Esophagus squamous epithelium (tissue), 5 donors: ENCODE results near the gene FZD2. TPM values are rescaled to one million over a fixed set of nuclear protein-coding genes. Genes with fewer than 3 reads are reported as not detected.

ENCODE experiments used
- DNase-seq: peaks from one replicate; lab custom pipeline; 2025; lab: John Stamatoyannopoulos, UW
- H3K27ac ChIP-seq, 4 donors: fragments of 200-600 bp; sonication (generic); one replicate each; pipeline ENCODE4 v1.5.1; 2016 to 2019; ENCODE audit warnings: mild to moderate bottlenecking in 1 of 4
- H3K27me3 ChIP-seq, 4 donors: fragments of 200-600 bp; sonication (generic); 1 replicate in 3 of 4; 2 replicates in 1 of 4; pipeline versions ENCODE4 v1.5.1 to v1.6.0; 2017 to 2021; ENCODE audit warnings: antibody characterized with exemption in 1 of 4
- H3K36me3 ChIP-seq, 3 donors: fragments of 200-600 bp; sonication (generic); one replicate each; pipeline ENCODE4 v1.5.1; 2016 to 2019
- H3K4me1 ChIP-seq, 3 donors: fragments of 200-600 bp; sonication (generic); one replicate each; pipeline ENCODE4 v1.5.1; 2017 to 2019
- H3K4me3 ChIP-seq, 4 donors: fragments of 200-600 bp; sonication (generic); 1 replicate in 3 of 4; 2 replicates in 1 of 4; pipeline ENCODE4 v1.5.1; 2016 to 2019; ENCODE audit warnings: mild to moderate bottlenecking in 2 of 4, moderate library complexity in 1 of 4
- H3K9me3 ChIP-seq, 3 donors: fragments of 200-600 bp; sonication (generic); one replicate each; pipeline ENCODE4 v1.5.1; 2016 to 2019
- POLR2A ChIP-seq, 4 donors: fragments of 450-650 bp; IDR thresholded peaks; one replicate each; pipeline ENCODE4 v1.6.1; 2017; ENCODE audit warnings: antibody characterized with exemption in 4 of 4, mild to moderate bottlenecking in 4 of 4, moderate library complexity in 3 of 4
- WGBS, 2 donors: methylation state at CpG; one replicate each; pipeline ENCODE4 v1.1.5; 2018; 5-methylcytosine and 5-hydroxymethylcytosine counted together
- intact Hi-C: fragments of 100-400 bp; cut with DNase I; formaldehyde crosslinking; loops from one replicate; pipeline ENCODE4 v1.15.0; 2022
- total RNA-seq, 4 donors: library from RNA; depleted of rRNA; stranded (reverse); fragments of >200 nt; gene quantifications; one replicate each; pipeline ENCODE4 v1.1.0, GENCODE V29; 2016
- TF ChIP-seq, protein P1 (sequence below), 6 experiments: fragments of 450-650 bp in 4 of 6; fragments of 200-600 bp in 2 of 6; sonication (generic) in 2 of 6; IDR thresholded peaks; one replicate each; pipeline ENCODE4 v1.5.1; 2016 to 2019; ENCODE audit warnings: antibody characterized with exemption in 6 of 6, mild to moderate bottlenecking in 4 of 6, moderate library complexity in 4 of 6
- donor health status: DM: yes; HTN: yes; CAD: no.

The FZD2 gene
- total RNA-seq, 4 donors from 2014 or later, result 0.26 to 1.5 (median 1.3) TPM; not detected in 1

- Histone ChIP-seq H3K27ac (no peak overlapping the region), H3K4me3 (no peak overlapping the region), H3K27me3 (peaks cover 0 to 28% (median 0%) of the 10 kb centered on the region in 4 donors), H3K9me3 (no peaks in the 10 kb centered on the region), H3K36me3 (no peaks in the 10 kb centered on the region), H3K4me1 (peaks cover 0 to 10% (median 0%) of the 10 kb centered on the region in 3 donors)
- DNase-seq, result no peak
- intact Hi-C loops, result no loop called here
- no peak for TF ChIP-seq POLR2A (IDR thresholded peaks at IDR 0.05)
- TF ChIP-seq, protein P1, sequence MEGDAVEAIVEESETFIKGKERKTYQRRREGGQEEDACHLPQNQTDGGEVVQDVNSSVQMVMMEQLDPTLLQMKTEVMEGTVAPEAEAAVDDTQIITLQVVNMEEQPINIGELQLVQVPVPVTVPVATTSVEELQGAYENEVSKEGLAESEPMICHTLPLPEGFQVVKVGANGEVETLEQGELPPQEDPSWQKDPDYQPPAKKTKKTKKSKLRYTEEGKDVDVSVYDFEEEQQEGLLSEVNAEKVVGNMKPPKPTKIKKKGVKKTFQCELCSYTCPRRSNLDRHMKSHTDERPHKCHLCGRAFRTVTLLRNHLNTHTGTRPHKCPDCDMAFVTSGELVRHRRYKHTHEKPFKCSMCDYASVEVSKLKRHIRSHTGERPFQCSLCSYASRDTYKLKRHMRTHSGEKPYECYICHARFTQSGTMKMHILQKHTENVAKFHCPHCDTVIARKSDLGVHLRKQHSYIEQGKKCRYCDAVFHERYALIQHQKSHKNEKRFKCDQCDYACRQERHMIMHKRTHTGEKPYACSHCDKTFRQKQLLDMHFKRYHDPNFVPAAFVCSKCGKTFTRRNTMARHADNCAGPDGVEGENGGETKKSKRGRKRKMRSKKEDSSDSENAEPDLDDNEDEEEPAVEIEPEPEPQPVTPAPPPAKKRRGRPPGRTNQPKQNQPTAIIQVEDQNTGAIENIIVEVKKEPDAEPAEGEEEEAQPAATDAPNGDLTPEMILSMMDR (IDR thresholded peaks at IDR 0.05), result no peak
- 60 to 65% methylated on average over 4 of the region's 4 CpGs for WGBS, 2 donors
Measured at GRCh38 chr17:44591206-44591605, 33.9 kb downstream of the FZD2 start.

DNA sequence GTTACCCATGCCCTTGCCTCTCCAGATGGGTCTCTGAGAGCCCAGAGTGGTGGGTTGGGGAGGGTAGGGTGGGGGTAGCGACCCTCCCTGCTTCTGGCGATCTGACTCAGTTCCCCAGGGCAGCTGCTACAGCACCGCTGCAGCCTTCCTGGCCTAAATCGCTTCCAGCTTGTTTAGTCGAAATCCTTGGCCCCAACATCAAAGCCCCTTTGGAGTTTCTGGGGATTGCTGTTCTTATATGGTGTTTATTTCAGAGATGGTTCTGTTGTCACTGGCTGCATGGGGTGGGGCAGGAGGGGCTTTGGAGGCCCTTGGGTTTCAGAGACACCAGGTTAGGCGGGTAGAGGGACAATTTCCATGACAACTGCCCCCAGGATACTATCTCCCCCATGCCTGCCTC is 35.9 kb downstream of the FZD2 start:
- no peak overlapping the region for H3K27ac ChIP-seq
- no peaks in the 10 kb centered on the region for H3K36me3 ChIP-seq
- TF ChIP-seq, protein P1 (IDR thresholded peaks at IDR 0.05), result no peak
- no peak for TF ChIP-seq POLR2A (IDR thresholded peaks at IDR 0.05)
- H3K27me3 ChIP-seq, result peaks cover 0 to 30% (median 0%) of the 10 kb centered on the region in 4 donors
- no peaks in the 10 kb centered on the region for H3K9me3 ChIP-seq
- DNase-seq, result no peak
- WGBS, 2 donors, result 20 to 45% methylated on average over 1 to 4 of the region's 6 CpGs
- H3K4me1 ChIP-seq, result no peaks in the 10 kb centered on the region
- intact Hi-C loops, result no loop called here
- H3K4me3 ChIP-seq, result no peak overlapping the region

GRCh38 chr17:44595216-44595775 is 38.0 kb downstream of the FZD2 start:
- DNase-seq, result no peak
- H3K36me3 ChIP-seq, result no peaks in the 10 kb centered on the region
- H3K9me3 ChIP-seq, result no peaks in the 10 kb centered on the region
- no peak overlapping the region for H3K4me3 ChIP-seq
- peaks cover 0 to 4% (median 0%) of the 10 kb centered on the region in 3 donors for H3K4me1 ChIP-seq
- intact Hi-C loops, result no loop called here
- H3K27me3 ChIP-seq, result peaks cover 0 to 30% (median 0%) of the 10 kb centered on the region in 4 donors
- no peak for TF ChIP-seq POLR2A (IDR thresholded peaks at IDR 0.05)
- no peak overlapping the region for H3K27ac ChIP-seq
- WGBS, 2 donors, result 38 to 42% methylated on average over 6 to 7 of the region's 10 CpGs

DNA sequence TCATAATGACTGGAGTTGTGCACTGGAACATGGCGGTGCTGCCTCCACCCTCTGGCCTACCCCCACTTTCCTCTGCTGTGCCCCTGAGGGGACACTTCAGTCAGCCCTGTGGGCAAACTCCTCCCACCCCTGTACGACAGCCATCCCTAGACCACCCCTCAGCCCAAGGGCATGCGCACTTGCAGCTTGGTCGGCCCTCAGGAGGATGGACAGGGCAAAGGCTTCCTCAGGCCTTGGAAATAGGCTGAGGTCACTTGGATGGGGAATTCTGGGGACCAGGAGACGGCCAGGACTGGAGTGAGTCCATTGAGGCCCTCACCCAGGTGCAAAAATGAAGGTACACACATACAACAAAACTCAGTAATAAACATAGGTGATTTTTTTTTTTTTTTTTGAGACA is 41.0 kb downstream of the FZD2 start:
- no peak for DNase-seq
- Histone ChIP-seq H3K36me3 (no peaks in the 10 kb centered on the region), H3K27me3 (peaks cover 0 to 35% (median 0%) of the 10 kb centered on the region in 4 donors), H3K27ac (no peak overlapping the region), H3K9me3 (no peaks in the 10 kb centered on the region), H3K4me1 (peaks cover 0 to 4% (median 0%) of the 10 kb centered on the region in 3 donors), H3K4me3 (no peak overlapping the region)
- no peak for TF ChIP-seq POLR2A (IDR thresholded peaks at IDR 0.05)
- TF ChIP-seq, protein P1 (IDR thresholded peaks at IDR 0.05), result no peak
- intact Hi-C loops, result no loop called here
- 83 to 100% methylated on average over 4 of the region's 5 CpGs for WGBS, 2 donors

DNA sequence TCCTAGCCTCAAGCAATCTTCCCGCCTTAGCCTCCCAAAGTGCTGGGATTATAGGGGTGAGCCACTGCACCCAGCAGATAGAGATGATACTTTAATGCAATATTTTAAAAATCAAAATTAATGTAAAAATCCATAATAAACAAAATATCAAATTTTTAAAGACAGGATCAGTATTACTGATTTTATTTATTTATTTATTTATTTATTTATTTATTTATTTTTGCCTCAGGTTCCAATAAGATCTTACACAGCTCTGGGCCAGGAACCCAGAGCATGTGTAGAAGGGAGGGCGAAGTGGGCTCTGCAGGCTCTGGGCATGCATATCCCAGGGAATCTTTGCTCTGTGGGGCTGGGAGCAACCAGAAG is 41.6 kb downstream of the FZD2 start:
- Histone ChIP-seq H3K4me1 (peaks cover 0 to 4% (median 0%) of the 10 kb centered on the region in 3 donors), H3K36me3 (no peaks in the 10 kb centered on the region), H3K27ac (no peak overlapping the region), H3K27me3 (peaks cover 0 to 29% (median 0%) of the 10 kb centered on the region in 4 donors), H3K9me3 (no peaks in the 10 kb centered on the region), H3K4me3 (no peak overlapping the region)
- WGBS, 2 donors, result 85 to 86% methylated on average over 2 of the region's 2 CpGs
- TF ChIP-seq POLR2A (IDR thresholded peaks at IDR 0.05), result no peak
- TF ChIP-seq, protein P1 (IDR thresholded peaks at IDR 0.05), result no peak
- DNase-seq, result no peak
- intact Hi-C loops, result no loop called here
